Heart left ventricle (tissue), 13 donors: Measurements from ENCODE around the gene NUTF2.

Experiments used
- POLR2A ChIP-seq, 2 donors: fragments of 450-650 bp; IDR thresholded peaks; one replicate each; pipeline ENCODE4 v1.6.1; 2017; ENCODE audit warnings: antibody characterized with exemption in 2 of 2, mild to moderate bottlenecking in 2 of 2, moderate library complexity in 2 of 2
- TF ChIP-seq, protein P1 (sequence below), 12 donors: fragments of 200-600 bp; sonication (generic) in 4 of 12; IDR thresholded peaks; one replicate each; pipeline versions ENCODE4 v1.5.0 to v1.8.0; 2018 to 2022; ENCODE audit warnings: antibody characterized with exemption in 12 of 12, mild to moderate bottlenecking in 5 of 12
- donor health status: ischemic (EF 13 %, LVEDD 7.1; RV severe dilation, severe dysfunction).
- donor health status: DM: no; HTN: yes; CAD: no.
- donor health status: DM: no; HTN: no; CAD: no.
- donor health status: ischemic (EF 25% LVEDD 6.9; RV normal size, moderate dysfunction).
- donor health status: ischemic (EF 25% LVEDD 5.7; RV mildly dilated, moderate dysfunction).
- donor health status: ischemic (EF 35%, LVEDD 5.7; RV mildly dilated, moderate dysfunction).
- donor health status: nonischemic (EF 11% LVEDD 7.7; RV severe dilation, severe dysfunction).
- donor health status: DM: yes; HTN: yes; CAD: no.
- donor health status: PGD.
- donor health status: ischemic (EF 29% LVEDD 5.4; RV normal size, mild dysfunction).
- donor health status: nonischemic (EF 23%, LVEDD 6.1; RV moderate dilation, normal function).

DNA sequence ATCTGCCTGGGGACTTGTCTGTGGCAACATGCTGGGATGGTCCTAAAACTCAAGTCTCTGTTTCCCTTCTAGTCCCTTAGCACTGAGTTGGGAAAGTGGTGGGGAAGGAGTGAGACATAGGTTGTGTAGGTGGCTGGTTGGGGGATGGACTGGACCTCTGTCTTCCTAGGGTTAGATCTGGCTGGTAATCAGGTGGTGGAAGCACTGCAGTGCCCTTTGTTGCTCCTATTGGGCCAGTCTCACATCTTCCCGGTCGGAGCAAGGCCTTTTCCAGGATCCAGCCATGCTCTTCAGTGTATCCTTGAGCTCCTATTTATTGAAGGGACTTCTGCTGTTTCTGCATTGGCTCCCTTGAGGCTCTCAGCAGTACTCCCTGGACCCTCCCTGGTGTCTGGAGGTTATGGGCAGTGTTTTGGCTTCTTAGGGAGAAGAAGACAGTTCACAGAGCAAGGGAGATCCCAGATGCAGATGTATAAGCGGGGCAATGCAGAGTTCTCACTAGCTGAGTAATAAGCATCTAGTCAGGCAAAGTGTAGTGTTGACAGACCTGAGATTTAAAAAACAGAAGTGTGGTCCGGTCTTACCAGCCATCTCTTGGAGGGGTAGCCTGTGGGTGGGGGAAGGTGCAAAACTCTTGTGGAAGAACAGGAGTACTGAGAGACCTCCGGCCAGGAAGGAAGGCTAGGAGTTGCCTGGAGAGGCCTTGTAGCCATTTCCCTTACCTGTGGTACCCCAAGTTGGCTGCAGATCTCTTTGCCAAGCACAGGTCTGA is 1.3 kb upstream of the NUTF2 start:
- TF ChIP-seq, protein P1, sequence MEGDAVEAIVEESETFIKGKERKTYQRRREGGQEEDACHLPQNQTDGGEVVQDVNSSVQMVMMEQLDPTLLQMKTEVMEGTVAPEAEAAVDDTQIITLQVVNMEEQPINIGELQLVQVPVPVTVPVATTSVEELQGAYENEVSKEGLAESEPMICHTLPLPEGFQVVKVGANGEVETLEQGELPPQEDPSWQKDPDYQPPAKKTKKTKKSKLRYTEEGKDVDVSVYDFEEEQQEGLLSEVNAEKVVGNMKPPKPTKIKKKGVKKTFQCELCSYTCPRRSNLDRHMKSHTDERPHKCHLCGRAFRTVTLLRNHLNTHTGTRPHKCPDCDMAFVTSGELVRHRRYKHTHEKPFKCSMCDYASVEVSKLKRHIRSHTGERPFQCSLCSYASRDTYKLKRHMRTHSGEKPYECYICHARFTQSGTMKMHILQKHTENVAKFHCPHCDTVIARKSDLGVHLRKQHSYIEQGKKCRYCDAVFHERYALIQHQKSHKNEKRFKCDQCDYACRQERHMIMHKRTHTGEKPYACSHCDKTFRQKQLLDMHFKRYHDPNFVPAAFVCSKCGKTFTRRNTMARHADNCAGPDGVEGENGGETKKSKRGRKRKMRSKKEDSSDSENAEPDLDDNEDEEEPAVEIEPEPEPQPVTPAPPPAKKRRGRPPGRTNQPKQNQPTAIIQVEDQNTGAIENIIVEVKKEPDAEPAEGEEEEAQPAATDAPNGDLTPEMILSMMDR (IDR thresholded peaks at IDR 0.05), result no peak
- TF ChIP-seq POLR2A (IDR thresholded peaks at IDR 0.05), result no peak
